Activated CD4-positive, alpha-beta memory T cell treated with anti-CD3 and anti-CD28 coated beads, Interleukin-2, amount 10 ng/mL, durations not matched to agents 7 days and 5 days (primary cell): ENCODE measurements around the gene LMAN1L. TPM values are rescaled to one million over a fixed set of nuclear protein-coding genes. Genes with fewer than 3 reads are reported as not detected.
A peak's percentile ranks its signal among the peaks of the same experiment; 100 is the strongest.

ENCODE experiments used
- CTCF ChIA-PET: fragments of 350-600 bp; sonication (Branson Sonifier 250); formaldehyde crosslinking; loops from one replicate; lab custom pipeline; 2021; ENCODE audit warnings: antibody characterized with exemption, inconsistent platforms; lab: Charles Lee
- POLR2A ChIA-PET: fragments of 350-600 bp; sonication (Branson Sonifier 250); formaldehyde crosslinking; loops from one replicate; lab custom pipeline; 2021; ENCODE audit warnings: antibody characterized with exemption; lab: Charles Lee
- DNase-seq: peaks from one replicate; pipeline ENCODE4 v3.0.0-alpha.2; 2020
- H3K27ac Mint-ChIP-seq: one replicate; pipeline ENCODE4 v1.8.0; 2021; ENCODE audit warnings: mild to moderate bottlenecking, mixed read lengths
- H3K27me3 Mint-ChIP-seq: one replicate; pipeline ENCODE4 v1.8.0; 2021; ENCODE audit warnings: mixed read lengths
- H3K36me3 Mint-ChIP-seq: one replicate; pipeline ENCODE4 v1.8.0; 2021; ENCODE audit warnings: low read depth, mixed read lengths
- H3K4me1 Mint-ChIP-seq: one replicate; pipeline ENCODE4 v1.8.0; 2021; ENCODE audit warnings: mixed read lengths
- H3K4me3 Mint-ChIP-seq: one replicate; pipeline ENCODE4 v1.8.0; 2021; ENCODE audit warnings: mild to moderate bottlenecking, mixed read lengths
- H3K9me3 Mint-ChIP-seq: one replicate; pipeline ENCODE4 v1.8.0; 2021; ENCODE audit warnings: mixed read lengths
- total RNA-seq, 2 experiments: library from RNA; stranded (reverse); gene quantifications; one replicate each; pipeline ENCODE4 v1.2.3, GENCODE V29; 2021

LMAN1L gene
- total RNA-seq, 2 experiments from 2014 or later, result 0.48 to 0.63 TPM

GRCh38 chr15:74833376-74834107 lies 20.9 kb downstream of the LMAN1L start:
- POLR2A ChIA-PET, result interaction anchor here (1.2 to 1.7 kb wide), 5 partner anchors 12 to 73 kb away, joined by 3 to 4 read pairs (median 3); partner anchors contain the start of gene FAM219B
- peaks cover 22% of the 10 kb centered on the region for H3K36me3 Mint-ChIP-seq

GRCh38 chr15:74835312-74835823 lies 22.7 kb downstream of the LMAN1L start:
- ChIA-PET CTCF (interaction anchor here (0.9 to 1.8 kb wide), 8 partner anchors 15 to 204 kb away, joined by 3 to 5 read pairs (median 4); no protein-coding TSS in a partner anchor), POLR2A (interaction anchor here (1.5 to 1.8 kb wide), 2 partner anchors 64 to 66 kb away, joined by 3 to 4 read pairs; no protein-coding TSS in a partner anchor)
- peaks cover 32% of the 10 kb centered on the region for H3K36me3 Mint-ChIP-seq
- H3K4me1 Mint-ChIP-seq, result peaks cover 1% of the 10 kb centered on the region
- DNase-seq, result peak; percentile 57
- no peaks in the 10 kb centered on the region for H3K9me3 Mint-ChIP-seq
- H3K4me3 Mint-ChIP-seq, result no peak overlapping the region
- H3K27me3 Mint-ChIP-seq, result no peaks in the 10 kb centered on the region
- no peak overlapping the region for H3K27ac Mint-ChIP-seq

More at GRCh38 chr15:74833376-74834107, 20.9 kb downstream of the LMAN1L start:
- Mint-ChIP-seq H3K27ac (no peak overlapping the region), H3K27me3 (no peaks in the 10 kb centered on the region), H3K9me3 (no peaks in the 10 kb centered on the region), H3K4me1 (peaks cover 14% of the 10 kb centered on the region), H3K4me3 (no peak overlapping the region)
- no peak for DNase-seq
- CTCF ChIA-PET, result interaction anchor here (1.0 to 2.7 kb wide), 4 partner anchors 15 to 70 kb away, joined by 4 to 12 read pairs (median 4); no protein-coding TSS in a partner anchor

GRCh38 chr15:74836846-74837245 lies 24.2 kb downstream of the LMAN1L start:
- no peaks in the 10 kb centered on the region for H3K27me3 Mint-ChIP-seq
- peaks cover 41% of the 10 kb centered on the region for H3K36me3 Mint-ChIP-seq
- no peaks in the 10 kb centered on the region for H3K9me3 Mint-ChIP-seq
- no peak overlapping the region for H3K4me3 Mint-ChIP-seq
- ChIA-PET POLR2A (interaction anchor here (1.4 to 1.8 kb wide), 3 partner anchors 44 to 65 kb away, joined by 3 to 4 read pairs (median 3); no protein-coding TSS in a partner anchor), CTCF (interaction anchor here (1.0 to 2.1 kb wide), 12 partner anchors 14 to 205 kb away, joined by 3 to 11 read pairs (median 4); partner anchors contain the start of gene FAM219B)
- no peak for DNase-seq
- no peak overlapping the region for H3K27ac Mint-ChIP-seq
- H3K4me1 Mint-ChIP-seq, result peaks cover 15% of the 10 kb centered on the region

- no peak for DNase-seq
- peaks cover 44% of the 10 kb centered on the region for H3K36me3 Mint-ChIP-seq
- CTCF ChIA-PET, result interaction anchor here (0.6 to 2.1 kb wide), 7 partner anchors 20 to 237 kb away, joined by 3 to 11 read pairs (median 4); partner anchors contain the start of gene FAM219B
- no peak overlapping the region for H3K4me3 Mint-ChIP-seq
- no peak overlapping the region for H3K27ac Mint-ChIP-seq
- no peaks in the 10 kb centered on the region for H3K27me3 Mint-ChIP-seq
- peaks cover 23% of the 10 kb centered on the region for H3K4me1 Mint-ChIP-seq
- no peaks in the 10 kb centered on the region for H3K9me3 Mint-ChIP-seq
- POLR2A ChIA-PET, result interaction anchor here (1.1 to 1.4 kb wide), 2 partner anchors 19 to 45 kb away, joined by 3 read pairs; no protein-coding TSS in a partner anchor
Measured at GRCh38 chr15:74837482-74838136, 25.0 kb downstream of the LMAN1L start.

GRCh38 chr15:74838137-74838516 lies 25.5 kb downstream of the LMAN1L start:
- Mint-ChIP-seq H3K36me3 (peaks cover 45% of the 10 kb centered on the region), H3K27ac (no peak overlapping the region), H3K27me3 (no peaks in the 10 kb centered on the region), H3K4me3 (no peak overlapping the region), H3K9me3 (no peaks in the 10 kb centered on the region), H3K4me1 (peaks cover 25% of the 10 kb centered on the region)
- CTCF ChIA-PET, result interaction anchor here (0.7 to 2.1 kb wide), 6 partner anchors 8 to 134 kb away, joined by 3 to 11 read pairs (median 3); partner anchors contain the start of gene FAM219B
- POLR2A ChIA-PET, result interaction anchor here (1.1 kb wide), 1 partner anchor 18 kb away, joined by 3 read pairs; no protein-coding TSS in a partner anchor
- DNase-seq, result no peak

- Mint-ChIP-seq H3K9me3 (no peaks in the 10 kb centered on the region), H3K27ac (no peak overlapping the region), H3K36me3 (peaks cover 47% of the 10 kb centered on the region), H3K27me3 (no peaks in the 10 kb centered on the region), H3K4me1 (peaks cover 31% of the 10 kb centered on the region), H3K4me3 (no peak overlapping the region)
- ChIA-PET POLR2A (interaction anchor here (1.1 kb wide), 1 partner anchor 18 kb away, joined by 3 read pairs; no protein-coding TSS in a partner anchor), CTCF (interaction anchor here (1.0 to 2.5 kb wide), 5 partner anchors 9 to 68 kb away, joined by 3 to 11 read pairs (median 3); no protein-coding TSS in a partner anchor)
- no peak for DNase-seq
Measured at GRCh38 chr15:74838746-74839525, 26.3 kb downstream of the LMAN1L start.

GRCh38 chr15:74839526-74840395 lies 27.1 kb downstream of the LMAN1L start:
- no peak for DNase-seq
- H3K27ac Mint-ChIP-seq, result no peak overlapping the region
- no peaks in the 10 kb centered on the region for H3K27me3 Mint-ChIP-seq
- peaks cover 39% of the 10 kb centered on the region for H3K4me1 Mint-ChIP-seq
- ChIA-PET POLR2A (interaction anchor here (1.1 to 1.2 kb wide), 2 partner anchors 9 to 223 kb away, joined by 3 to 4 read pairs; no protein-coding TSS in a partner anchor), CTCF (interaction anchor here (2.5 kb wide), 1 partner anchor 62 kb away, joined by 11 read pairs; no protein-coding TSS in a partner anchor)
- H3K4me3 Mint-ChIP-seq, result no peak overlapping the region
- peaks cover 53% of the 10 kb centered on the region for H3K36me3 Mint-ChIP-seq
- H3K9me3 Mint-ChIP-seq, result no peaks in the 10 kb centered on the region

- Mint-ChIP-seq H3K9me3 (no peaks in the 10 kb centered on the region), H3K36me3 (peaks cover 53% of the 10 kb centered on the region), H3K4me3 (peak overlapping the region; percentile 91), H3K4me1 (peaks cover 53% of the 10 kb centered on the region), H3K27ac (peak overlapping the region; percentile 62), H3K27me3 (no peaks in the 10 kb centered on the region)
- ChIA-PET POLR2A (interaction anchor here (0.5 to 4.9 kb wide), 7 partner anchors 10 to 284 kb away, joined by 3 to 66 read pairs (median 3); partner anchors contain the start of gene MPI), CTCF (interaction anchor here (0.6 to 2.5 kb wide), 4 partner anchors 61 to 110 kb away, joined by 3 to 11 read pairs (median 4); no protein-coding TSS in a partner anchor)
- no peak for DNase-seq
Measured at GRCh38 chr15:74840851-74841775, 28.5 kb downstream of the LMAN1L start.

- H3K27me3 Mint-ChIP-seq, result no peaks in the 10 kb centered on the region
- ChIA-PET CTCF (interaction anchor here (1.1 to 3.6 kb wide), 8 partner anchors 17 to 109 kb away, joined by 3 to 49 read pairs (median 8); no protein-coding TSS in a partner anchor), POLR2A (interaction anchor here (0.5 to 4.9 kb wide), 9 partner anchors 27 to 285 kb away, joined by 3 to 66 read pairs (median 6); partner anchors contain the start of genes COX5A, FAM219B and MPI)
- peaks cover 57% of the 10 kb centered on the region for H3K4me1 Mint-ChIP-seq
- H3K36me3 Mint-ChIP-seq, result peaks cover 51% of the 10 kb centered on the region
- peak overlapping the region; percentile 81 for H3K27ac Mint-ChIP-seq
- DNase-seq, result no peak
- no peaks in the 10 kb centered on the region for H3K9me3 Mint-ChIP-seq
- peak overlapping the region; percentile 91 for H3K4me3 Mint-ChIP-seq
Measured at GRCh38 chr15:74841891-74842373, 29.3 kb downstream of the LMAN1L start.
